Astrocyte of the spinal cord (primary cell): ENCODE results near the gene RHNO1.
"Not testable (repeated sequence)": the region's sequence is repeated elsewhere in the genome, so short reads cannot be mapped to it uniquely, and the experiment has no call there.

Source experiments
- DNase-seq: peaks from one replicate; pipeline ENCODE4 v3.0.0; 2011; ENCODE audit warnings: low read depth, low spot score
- H3K4me3 ChIP-seq: 2 replicates; pipeline ENCODE4 v1.5.1; 2011; ENCODE audit warnings: low read depth, mild to moderate bottlenecking, low read length, moderate library complexity
- in situ Hi-C: cut with HindIII; loops from 2 replicates; pipeline ENCODE4 v1.10.0; 2017; ENCODE audit warnings: low sequenced_read_pairs
- TF ChIP-seq, protein P1 (sequence below): IDR thresholded peaks from 2 replicates; pipeline ENCODE4 v1.5.1; 2012; ENCODE audit warnings: low read depth, mild to moderate bottlenecking, low read length, inconsistent platforms

Gene RHNO1

GRCh38 chr12:2857576-2857975 is 19.4 kb upstream of the RHNO1 start:
- TF ChIP-seq, protein P1, sequence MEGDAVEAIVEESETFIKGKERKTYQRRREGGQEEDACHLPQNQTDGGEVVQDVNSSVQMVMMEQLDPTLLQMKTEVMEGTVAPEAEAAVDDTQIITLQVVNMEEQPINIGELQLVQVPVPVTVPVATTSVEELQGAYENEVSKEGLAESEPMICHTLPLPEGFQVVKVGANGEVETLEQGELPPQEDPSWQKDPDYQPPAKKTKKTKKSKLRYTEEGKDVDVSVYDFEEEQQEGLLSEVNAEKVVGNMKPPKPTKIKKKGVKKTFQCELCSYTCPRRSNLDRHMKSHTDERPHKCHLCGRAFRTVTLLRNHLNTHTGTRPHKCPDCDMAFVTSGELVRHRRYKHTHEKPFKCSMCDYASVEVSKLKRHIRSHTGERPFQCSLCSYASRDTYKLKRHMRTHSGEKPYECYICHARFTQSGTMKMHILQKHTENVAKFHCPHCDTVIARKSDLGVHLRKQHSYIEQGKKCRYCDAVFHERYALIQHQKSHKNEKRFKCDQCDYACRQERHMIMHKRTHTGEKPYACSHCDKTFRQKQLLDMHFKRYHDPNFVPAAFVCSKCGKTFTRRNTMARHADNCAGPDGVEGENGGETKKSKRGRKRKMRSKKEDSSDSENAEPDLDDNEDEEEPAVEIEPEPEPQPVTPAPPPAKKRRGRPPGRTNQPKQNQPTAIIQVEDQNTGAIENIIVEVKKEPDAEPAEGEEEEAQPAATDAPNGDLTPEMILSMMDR, result no peak
- in situ Hi-C loops, result no loop called here

GRCh38 chr12:2858334-2858733 is 18.7 kb upstream of the RHNO1 start:
- TF ChIP-seq, protein P1, result no peak
- DNase-seq, result no peak
- in situ Hi-C loops, result no loop called here
- no peak overlapping the region for H3K4me3 ChIP-seq

More at GRCh38 chr12:2857576-2857975, 19.4 kb upstream of the RHNO1 start:
- H3K4me3 ChIP-seq, result no peak overlapping the region
- DNase-seq, result no peak

GRCh38 chr12:2858944-2859421 is 18.0 kb upstream of the RHNO1 start:
- TF ChIP-seq, protein P1, result no peak
- in situ Hi-C loops, result no loop called here
- DNase-seq, result no peak
- H3K4me3 ChIP-seq, result no peak overlapping the region

- DNase-seq, result no peak
- in situ Hi-C loops, result no loop called here
These were observed 16.9 kb upstream of the RHNO1 start for GRCh38 chr12:2860170-2860569.

GRCh38 chr12:2862876-2863275 is 14.1 kb upstream of the RHNO1 start:
- in situ Hi-C loops, result no loop called here
- TF ChIP-seq, protein P1, result no peak
- DNase-seq, result no peak
- H3K4me3 ChIP-seq, result no peak overlapping the region

More at GRCh38 chr12:2860170-2860569, 16.9 kb upstream of the RHNO1 start:
- TF ChIP-seq, protein P1, result no peak
- H3K4me3 ChIP-seq, result no peak overlapping the region

DNA sequence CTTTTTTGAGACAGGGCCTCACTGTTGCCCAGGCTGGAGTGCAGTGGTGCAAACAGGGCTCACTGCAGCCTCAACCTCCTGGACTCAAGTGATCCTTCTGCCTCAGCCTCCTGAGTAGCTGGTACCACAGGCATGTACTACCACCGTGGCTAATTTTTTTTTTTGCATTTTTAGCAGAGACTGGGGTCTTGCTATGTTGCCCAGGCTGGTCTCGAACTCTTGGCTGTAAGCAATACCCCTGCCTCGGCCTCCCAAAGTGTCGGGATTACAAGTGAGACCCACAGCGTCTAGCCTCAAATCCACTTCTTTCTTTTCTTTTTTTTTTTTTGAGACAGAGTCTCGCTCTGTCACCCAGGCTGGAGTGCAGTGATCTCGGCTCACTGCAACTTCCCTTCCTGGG is 13.6 kb upstream of the RHNO1 start:
- DNase-seq, in situ Hi-C loops: not testable (repeated sequence)

DNA sequence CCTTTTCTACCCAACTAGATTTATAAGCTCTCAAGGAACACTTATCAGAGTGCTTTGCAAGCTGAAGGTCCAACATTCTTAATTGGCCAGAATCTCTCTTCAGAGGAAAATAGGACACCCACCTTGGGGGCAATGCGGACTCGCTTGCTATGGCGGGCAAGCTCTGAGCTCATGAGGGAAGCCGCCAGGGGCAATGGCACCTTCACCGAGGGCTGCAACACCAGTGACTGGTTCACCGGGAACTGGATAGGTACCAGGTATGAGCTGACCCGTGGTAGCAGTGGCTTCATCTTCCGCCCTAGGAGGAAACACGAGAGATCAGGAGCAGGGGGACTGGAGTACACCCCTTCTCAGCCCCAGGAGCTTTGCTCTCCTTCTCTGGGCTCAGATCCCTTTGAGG is 12.8 kb upstream of the RHNO1 start:
- TF ChIP-seq, protein P1, result no peak
- in situ Hi-C loops, result no loop called here
- no peak for DNase-seq

More for the DNA sequence above, 13.6 kb upstream of the RHNO1 start:
- H3K4me3 ChIP-seq, result not testable (repeated sequence)

GRCh38 chr12:2868986-2869632 is 7.9 kb upstream of the RHNO1 start:
- in situ Hi-C loops, H3K4me3 ChIP-seq: not testable (repeated sequence)
- DNase-seq, result peak; percentile 53

More for the DNA sequence above, 12.8 kb upstream of the RHNO1 start:
- no peak overlapping the region for H3K4me3 ChIP-seq
